MM.1S (cell line): ENCODE measurements around the gene CRB1.
"Not testable (repeated sequence)": the region's sequence is repeated elsewhere in the genome, so short reads cannot be mapped to it uniquely, and the experiment has no call there.

ENCODE experiments used
- DNase-seq: peaks from one replicate; pipeline ENCODE4 v3.0.0-alpha.2; 2015
- H2AFZ ChIP-seq: fragments of 300-600 bp; sonication (generic); 2 replicates; pipeline ENCODE4 v1.6.0; 2016; ENCODE audit warnings: antibody characterized with exemption, low read length
- H3F3A ChIP-seq: fragments of 300-600 bp; sonication (generic); 2 replicates; pipeline ENCODE4 v1.6.1; 2016; ENCODE audit warnings: mild to moderate bottlenecking, antibody characterized with exemption, low read length, moderate library complexity, mixed read lengths; ENCODE audit not compliant: insufficient read depth
- H3K27ac ChIP-seq: fragments of 300-600 bp; sonication (generic); 2 replicates; pipeline ENCODE4 v1.5.1; 2016; ENCODE audit warnings: mild to moderate bottlenecking, low read length
- H3K27me3 ChIP-seq: fragments of 300-600 bp; sonication (generic); replicated peaks from 2 replicates; pipeline ENCODE4 v1.6.0; 2016; ENCODE audit warnings: low read length; ENCODE audit not compliant: insufficient read depth
- H3K36me3 ChIP-seq: fragments of 300-600 bp; sonication (generic); replicated peaks from 2 replicates; pipeline ENCODE4 v1.6.1; 2016; ENCODE audit warnings: mild to moderate bottlenecking, low read length, mixed read lengths; ENCODE audit not compliant: insufficient read depth
- H3K4me1 ChIP-seq: fragments of 300-600 bp; sonication (generic); 2 replicates; pipeline ENCODE4 v1.6.1; 2016; ENCODE audit warnings: low read length, mixed read lengths
- H3K4me2 ChIP-seq: fragments of 300-600 bp; sonication (generic); 2 replicates; pipeline ENCODE4 v1.6.0; 2016; ENCODE audit warnings: low read depth, low read length
- H3K4me3 ChIP-seq: fragments of 300-600 bp; sonication (generic); 2 replicates; pipeline ENCODE4 v1.5.1; 2016; ENCODE audit warnings: low read length, mixed read lengths
- H3K79me2 ChIP-seq: fragments of 300-600 bp; sonication (generic); 2 replicates; pipeline ENCODE4 v1.6.1; 2016; ENCODE audit warnings: mixed run types, low read length, mixed read lengths
- H3K9ac ChIP-seq: fragments of 300-600 bp; sonication (generic); 2 replicates; pipeline ENCODE4 v1.6.1; 2016; ENCODE audit warnings: low read length, mixed read lengths
- H3K9me2 ChIP-seq: fragments of 300-600 bp; sonication (generic); replicated peaks from 2 replicates; pipeline ENCODE4 v1.6.1; 2016; ENCODE audit warnings: mild to moderate bottlenecking, low read length, mixed read lengths; ENCODE audit not compliant: insufficient read depth
- H3K9me3 ChIP-seq: fragments of 300-600 bp; sonication (generic); replicated peaks from 2 replicates; pipeline ENCODE4 v1.6.1; 2016; ENCODE audit warnings: mild to moderate bottlenecking, low read length, mixed read lengths; ENCODE audit not compliant: insufficient read depth
- H4K20me1 ChIP-seq: fragments of 300-600 bp; sonication (generic); 2 replicates; pipeline ENCODE4 v1.6.1; 2016; ENCODE audit warnings: mild to moderate bottlenecking, low read length, moderate library complexity, mixed read lengths; ENCODE audit not compliant: insufficient read depth
- CTCF ChIP-seq: fragments of 300-600 bp; sonication (generic); IDR thresholded peaks from 2 replicates; pipeline ENCODE4 v1.5.1; 2016; ENCODE audit warnings: antibody characterized with exemption, low read length, mixed read lengths
- EZH2 ChIP-seq: fragments of 300-600 bp; sonication (generic); optimal IDR thresholded peaks from 2 replicates; pipeline ENCODE3; 2017; ENCODE audit warnings: low read depth, mild to moderate bottlenecking, antibody characterized with exemption, low read length, mixed read lengths
- EZH2phosphoT487 ChIP-seq: fragments of 300-600 bp; sonication (generic); IDR thresholded peaks from 2 replicates; pipeline ENCODE4 v1.6.1; 2018; ENCODE audit warnings: antibody characterized with exemption, low read length

Gene CRB1

GRCh38 chr1:197481101-197481500 is 213.0 kb downstream of the CRB1 start:
- Histone ChIP-seq H3K4me1 (no peaks in the 10 kb centered on the region), H4K20me1 (no peaks in the 10 kb centered on the region), H3K4me2 (no peak overlapping the region), H3K9ac (no peak overlapping the region), H3K27me3 (no peaks in the 10 kb centered on the region), H3K27ac (no peak overlapping the region), H3F3A (no peaks in the 10 kb centered on the region), H3K79me2 (no peaks in the 10 kb centered on the region), H3K36me3 (no peaks in the 10 kb centered on the region), H3K9me3 (no peaks in the 10 kb centered on the region), H3K4me3 (no peak overlapping the region), H3K9me2 (no peaks in the 10 kb centered on the region), H2AFZ (no peak overlapping the region)
- TF ChIP-seq EZH2phosphoT487 (no peak), EZH2 (no peak), CTCF (no peak)
- no peak for DNase-seq

- no peaks in the 10 kb centered on the region for H3K36me3 ChIP-seq
- no peaks in the 10 kb centered on the region for H3K79me2 ChIP-seq
- no peaks in the 10 kb centered on the region for H3K9me2 ChIP-seq
- H3F3A ChIP-seq, result no peaks in the 10 kb centered on the region
- H3K4me2 ChIP-seq, result no peak overlapping the region
- H3K27me3 ChIP-seq, result no peaks in the 10 kb centered on the region
- no peak overlapping the region for H3K9ac ChIP-seq
- H3K9me3 ChIP-seq, result no peaks in the 10 kb centered on the region
- H3K4me1 ChIP-seq, result no peaks in the 10 kb centered on the region
- H3K4me3 ChIP-seq, result no peak overlapping the region
- DNase-seq, result no peak
- no peak overlapping the region for H2AFZ ChIP-seq
- H3K27ac ChIP-seq, result no peak overlapping the region
- no peak for TF ChIP-seq EZH2phosphoT487
- no peak for TF ChIP-seq CTCF
- TF ChIP-seq EZH2, result no peak
- H4K20me1 ChIP-seq, result no peaks in the 10 kb centered on the region
Observed at GRCh38 chr1:197485790-197486189, 217.7 kb downstream of the CRB1 start.

- no peak for DNase-seq
- Histone ChIP-seq H2AFZ (no peak overlapping the region), H3K9me2 (no peaks in the 10 kb centered on the region), H3K4me2 (no peak overlapping the region), H3F3A (no peaks in the 10 kb centered on the region), H3K27ac (no peak overlapping the region), H3K27me3 (no peaks in the 10 kb centered on the region), H3K4me1 (no peaks in the 10 kb centered on the region), H3K79me2 (no peaks in the 10 kb centered on the region), H3K36me3 (no peaks in the 10 kb centered on the region), H3K9me3 (no peaks in the 10 kb centered on the region), H3K9ac (no peak overlapping the region), H3K4me3 (no peak overlapping the region), H4K20me1 (no peaks in the 10 kb centered on the region)
- TF ChIP-seq CTCF (no peak), EZH2 (no peak), EZH2phosphoT487 (no peak)
Observed at GRCh38 chr1:197486946-197487345, 218.9 kb downstream of the CRB1 start.

GRCh38 chr1:197491505-197491904 is 223.5 kb downstream of the CRB1 start:
- not testable (repeated sequence) for H3F3A ChIP-seq, H3K4me2 ChIP-seq, H3K9me2 ChIP-seq, H3K79me2 ChIP-seq, H2AFZ ChIP-seq, H3K36me3 ChIP-seq, H3K9ac ChIP-seq, H3K27me3 ChIP-seq, H3K4me3 ChIP-seq, H4K20me1 ChIP-seq, DNase-seq, H3K4me1 ChIP-seq, H3K27ac ChIP-seq, H3K9me3 ChIP-seq
